GM12891 (cell line): Measurements from ENCODE around the gene WDR4.

ENCODE experiments used
- PAX5 ChIP-seq: IDR thresholded peaks from 2 replicates; pipeline ENCODE4 v1.6.1; 2011; ENCODE audit warnings: low read length, moderate library complexity, mild to moderate bottlenecking; ENCODE audit not compliant: insufficient read depth, severe bottlenecking
- POLR2A ChIP-seq: IDR thresholded peaks from 2 replicates; pipeline ENCODE4 v1.6.1; 2011; ENCODE audit warnings: low read depth, low read length, control low read depth
- SPI1 ChIP-seq: IDR thresholded peaks from 2 replicates; pipeline ENCODE4 v1.6.1; 2011; ENCODE audit warnings: low read depth, low read length, control low read depth

DNA sequence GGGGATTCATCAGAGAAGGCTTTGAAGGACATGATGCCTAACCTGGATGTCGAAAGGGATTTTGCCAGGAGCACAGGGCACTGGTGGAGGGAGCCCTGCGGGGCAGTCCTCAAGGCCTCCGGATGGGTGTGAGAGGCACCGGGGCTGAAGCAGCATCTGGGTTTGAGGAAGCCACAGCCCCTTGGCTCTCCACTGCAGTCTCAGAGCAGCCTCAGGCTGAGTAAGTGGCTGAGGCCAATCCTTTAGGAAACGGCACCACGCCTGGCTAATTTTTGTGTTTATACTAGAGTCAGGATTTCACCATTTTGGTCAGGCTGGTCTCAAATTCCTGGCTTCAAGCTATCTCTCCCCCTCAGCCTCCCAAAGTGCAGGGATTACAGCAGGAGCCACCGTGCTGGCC lies 34.1 kb upstream of the WDR4 start:
- TF ChIP-seq PAX5 (no peak), SPI1 (no peak), POLR2A (no peak)
